ENCODE data around the gene SCMH1. TPM values are rescaled to one million over a fixed set of nuclear protein-coding genes. Genes with fewer than 3 reads are reported as not detected.

The SCMH1 gene
- total RNA-seq, 2 experiments from 2014 or later = 25.1 to 30.3 TPM

DNA sequence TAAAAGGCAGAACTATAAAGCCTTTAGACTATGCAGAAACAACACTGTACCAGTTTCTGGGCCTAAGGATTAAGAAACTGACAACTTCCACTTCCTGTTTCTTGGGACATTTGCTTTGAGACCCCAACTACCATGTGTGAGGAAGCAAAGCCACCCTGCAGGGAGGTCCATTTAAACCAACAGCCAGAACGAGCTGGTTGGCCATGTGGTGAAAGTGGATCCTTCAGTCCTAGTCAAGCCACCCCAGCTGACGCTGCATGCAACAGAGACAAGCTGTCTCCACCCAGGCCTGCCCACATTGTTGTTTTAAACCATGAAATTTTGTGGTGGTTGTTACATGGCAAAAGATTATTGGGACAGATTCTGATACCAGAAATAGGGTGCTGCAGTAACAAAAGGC lies 188.8 kb downstream of the SCMH1 start:
- Mint-ChIP-seq H3K4me1 (ENCODE audit: low read depth) (no peaks in the 10 kb centered on the region), H3K9me3 (ENCODE audit: insufficient read depth) (no peaks in the 10 kb centered on the region), H3K27ac (no peak overlapping the region), H3K4me3 (no peak overlapping the region), H3K27me3 (ENCODE audit: low read depth) (no peaks in the 10 kb centered on the region), H3K36me3 (ENCODE audit: low read depth) (peaks cover 21% of the 10 kb centered on the region)
- DNase-seq (no peak), ATAC-seq (no peak)
- ChIA-PET CTCF (no interaction called here), POLR2A (no interaction called here)

DNA sequence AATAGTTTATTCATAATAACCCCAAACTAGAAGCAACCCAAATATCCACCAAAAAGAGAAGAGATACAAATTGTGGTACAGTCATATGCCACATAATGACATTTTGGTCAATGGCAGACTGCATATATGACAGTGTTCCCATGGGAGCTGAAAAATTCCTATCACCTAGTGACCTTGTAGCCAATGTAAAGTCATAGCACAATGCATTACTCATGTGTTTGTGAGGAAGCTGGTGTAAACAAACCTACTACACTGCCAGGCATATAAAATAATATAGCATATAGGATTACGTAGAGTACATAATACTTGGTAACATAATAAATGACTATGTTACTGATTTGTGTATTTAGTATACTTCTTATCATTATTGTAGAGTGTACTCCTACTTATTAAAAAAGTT lies 191.1 kb downstream of the SCMH1 start:
- ChIA-PET POLR2A (no interaction called here), CTCF (interaction anchor here (0.6 kb wide), 1 partner anchor 22 kb away, joined by 3 read pairs; no protein-coding TSS in a partner anchor)
- Mint-ChIP-seq H3K36me3 (ENCODE audit: low read depth) (peaks cover 28% of the 10 kb centered on the region), H3K4me3 (no peak overlapping the region), H3K27me3 (ENCODE audit: low read depth) (no peaks in the 10 kb centered on the region), H3K27ac (no peak overlapping the region), H3K4me1 (ENCODE audit: low read depth) (no peaks in the 10 kb centered on the region), H3K9me3 (ENCODE audit: insufficient read depth) (no peaks in the 10 kb centered on the region)
- DNase-seq (no peak), ATAC-seq (no peak)

DNA sequence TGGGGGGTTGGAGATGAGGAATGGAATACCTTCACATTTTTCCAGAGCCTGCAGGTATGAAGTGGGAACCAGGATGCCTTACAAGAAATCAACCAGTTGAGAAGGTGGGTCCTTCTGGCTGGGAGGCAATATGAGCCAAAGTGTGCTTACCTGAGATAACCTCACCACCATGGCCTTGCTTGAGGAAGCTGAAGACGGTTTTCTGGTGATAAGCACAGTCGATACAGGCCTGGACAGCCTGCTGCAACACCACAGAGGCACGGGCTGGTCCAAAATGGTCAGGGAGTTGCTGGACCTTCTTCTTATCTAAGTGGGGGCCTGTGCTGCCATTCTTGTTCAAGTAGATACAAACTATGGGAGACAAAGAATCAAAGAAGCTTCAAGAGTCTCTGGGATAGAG lies 193.6 kb downstream of the SCMH1 start:
- Mint-ChIP-seq H3K27ac (no peak overlapping the region), H3K9me3 (ENCODE audit: insufficient read depth) (no peaks in the 10 kb centered on the region), H3K4me3 (no peak overlapping the region), H3K4me1 (ENCODE audit: low read depth) (peaks cover 10% of the 10 kb centered on the region), H3K27me3 (ENCODE audit: low read depth) (no peaks in the 10 kb centered on the region), H3K36me3 (ENCODE audit: low read depth) (peaks cover 33% of the 10 kb centered on the region)
- ChIA-PET CTCF (interaction anchor here (1.1 kb wide), 1 partner anchor 234 kb away, joined by 3 read pairs; no protein-coding TSS in a partner anchor), POLR2A (no interaction called here)
- DNase-seq = no peak
- no peak for ATAC-seq

DNA sequence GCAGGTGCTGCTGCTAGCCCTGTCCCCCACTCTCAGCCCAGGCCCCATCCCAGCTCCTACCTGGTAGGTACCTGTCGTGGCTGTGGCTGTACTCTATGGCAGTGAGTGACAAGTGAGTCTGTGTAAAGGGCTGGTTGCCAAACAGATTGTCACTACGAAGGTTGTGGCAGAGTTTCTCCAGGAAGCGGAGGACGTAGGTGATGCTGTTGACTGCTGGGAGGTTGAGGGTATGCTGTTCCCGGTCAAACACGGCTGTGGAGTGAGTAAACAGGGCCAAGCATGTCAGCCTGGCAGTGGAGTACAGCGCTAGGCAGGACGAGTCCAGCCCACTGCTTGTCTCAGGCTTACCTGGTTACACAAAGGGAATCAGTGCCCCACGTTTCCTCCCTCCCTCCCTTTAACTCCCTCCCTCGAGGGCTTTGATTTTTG lies 195.7 kb downstream of the SCMH1 start:
- H3K27ac Mint-ChIP-seq = no peak overlapping the region
- ChIA-PET CTCF (no interaction called here), POLR2A (no interaction called here)
- no peak overlapping the region for H3K4me3 Mint-ChIP-seq
- H3K9me3 Mint-ChIP-seq (ENCODE audit: insufficient read depth) = no peaks in the 10 kb centered on the region
- DNase-seq (no peak), ATAC-seq (peak; percentile 27)
- H3K27me3 Mint-ChIP-seq (ENCODE audit: low read depth) = no peaks in the 10 kb centered on the region
- peaks cover 28% of the 10 kb centered on the region for H3K36me3 Mint-ChIP-seq (ENCODE audit: low read depth)
- H3K4me1 Mint-ChIP-seq (ENCODE audit: low read depth) = peaks cover 16% of the 10 kb centered on the region

DNA sequence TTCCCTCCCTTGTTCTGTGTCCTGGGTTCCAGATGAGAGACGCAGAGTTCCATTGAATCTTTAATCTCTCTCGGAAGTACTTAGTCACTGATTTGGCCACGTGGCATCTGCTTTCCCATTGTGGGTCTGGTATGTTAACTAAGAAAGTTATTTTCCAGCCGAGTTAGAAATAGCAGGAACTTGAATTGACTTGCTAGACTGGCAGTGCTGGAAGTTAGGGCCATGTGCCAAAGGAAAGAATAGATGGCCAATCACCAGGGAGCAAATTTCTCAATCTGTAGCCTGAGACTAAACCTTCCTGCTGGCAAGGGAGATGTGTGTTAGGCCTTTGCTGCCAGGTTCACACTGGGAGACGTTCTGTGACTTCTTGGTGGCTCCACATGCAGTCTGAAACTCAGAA lies 196.4 kb downstream of the SCMH1 start:
- no peak for DNase-seq
- ATAC-seq = no peak
- ChIA-PET POLR2A (no interaction called here), CTCF (no interaction called here)
- H3K27me3 Mint-ChIP-seq (ENCODE audit: low read depth) = no peaks in the 10 kb centered on the region
- H3K36me3 Mint-ChIP-seq (ENCODE audit: low read depth) = peaks cover 28% of the 10 kb centered on the region
- no peak overlapping the region for H3K4me3 Mint-ChIP-seq
- H3K27ac Mint-ChIP-seq = no peak overlapping the region
- peaks cover 17% of the 10 kb centered on the region for H3K4me1 Mint-ChIP-seq (ENCODE audit: low read depth)
- no peaks in the 10 kb centered on the region for H3K9me3 Mint-ChIP-seq (ENCODE audit: insufficient read depth)

DNA sequence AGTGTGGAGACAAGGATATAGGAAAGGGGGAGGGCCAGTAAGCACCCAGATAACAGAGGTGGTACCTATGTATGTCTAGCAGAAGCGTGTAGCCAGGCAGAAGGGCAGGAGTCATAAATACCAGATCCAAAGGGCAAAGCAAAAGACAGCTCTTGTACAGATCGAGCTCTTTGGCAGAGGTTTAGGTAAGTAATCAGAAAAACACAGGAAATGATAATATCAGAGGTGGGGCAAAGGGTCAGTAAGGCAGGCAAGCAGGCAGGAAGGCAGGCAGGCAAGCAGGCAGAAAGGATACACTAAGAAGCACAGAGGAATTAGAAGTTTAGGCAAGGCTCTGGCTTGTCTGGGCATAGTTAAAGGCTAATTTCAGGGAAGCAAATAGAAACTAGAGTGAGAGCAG lies 197.9 kb downstream of the SCMH1 start:
- Mint-ChIP-seq H3K27me3 (ENCODE audit: low read depth) (no peaks in the 10 kb centered on the region), H3K27ac (peak overlapping the region; percentile 55), H3K4me3 (no peak overlapping the region), H3K36me3 (ENCODE audit: low read depth) (peaks cover 32% of the 10 kb centered on the region), H3K4me1 (ENCODE audit: low read depth) (peaks cover 17% of the 10 kb centered on the region), H3K9me3 (ENCODE audit: insufficient read depth) (no peaks in the 10 kb centered on the region)
- no peak for ATAC-seq
- ChIA-PET CTCF (no interaction called here), POLR2A (no interaction called here)
- DNase-seq = no peak

DNA sequence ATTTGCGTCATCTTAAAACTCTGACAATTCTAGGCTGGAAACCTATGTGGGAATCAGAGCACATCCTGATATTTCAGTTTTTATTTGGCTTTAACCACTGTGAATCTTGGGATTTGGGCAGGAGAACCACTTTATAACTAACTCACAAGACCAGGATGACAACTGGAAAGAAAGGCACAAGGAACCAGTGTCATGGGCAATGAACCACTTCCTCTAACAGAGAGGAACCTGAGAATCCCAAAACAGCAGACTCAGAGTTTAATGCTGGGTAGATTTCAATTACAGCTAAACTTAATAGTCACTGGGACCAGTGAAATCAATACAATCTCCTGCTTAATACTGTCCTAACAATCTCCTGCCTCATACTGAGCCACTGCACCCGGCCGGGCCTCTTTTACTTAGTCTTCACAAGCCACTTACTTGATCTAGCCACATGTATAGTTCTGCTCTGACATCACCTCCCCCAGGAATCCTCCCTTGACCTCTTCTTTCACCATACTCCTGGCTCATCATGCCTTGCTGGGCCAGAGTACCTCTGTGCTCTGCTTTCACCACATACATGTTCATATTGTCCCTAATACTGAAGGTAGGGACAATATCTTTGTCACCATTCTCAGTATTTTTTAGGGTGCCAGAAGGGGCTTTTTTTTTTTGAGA lies 200.4 kb downstream of the SCMH1 start:
- H3K27ac Mint-ChIP-seq = peak overlapping the region; percentile 6
- CTCF ChIA-PET = no interaction called here

DNA sequence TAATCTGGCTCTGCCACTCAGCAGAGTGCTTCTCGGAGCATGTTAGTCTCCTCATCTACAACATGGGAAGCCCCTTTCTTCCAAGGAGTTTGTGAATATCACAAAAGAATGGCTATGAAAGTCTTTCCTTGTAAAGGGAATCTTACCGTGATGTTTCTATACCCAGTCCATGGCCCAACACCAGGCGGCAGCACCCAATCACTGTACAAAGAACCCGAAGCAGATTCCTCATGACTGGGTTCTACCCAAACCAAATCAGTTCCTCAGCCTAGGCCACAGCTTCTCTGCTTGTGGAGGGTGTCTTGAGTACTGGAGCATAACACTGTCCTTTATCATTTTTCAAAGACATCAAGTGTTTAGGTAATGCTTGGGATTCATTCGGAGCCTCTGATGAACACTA lies 204.0 kb downstream of the SCMH1 start:
- POLR2A ChIA-PET = no interaction called here
- peaks cover 12% of the 10 kb centered on the region for H3K36me3 Mint-ChIP-seq (ENCODE audit: low read depth)
- no peak overlapping the region for H3K27ac Mint-ChIP-seq
- H3K27me3 Mint-ChIP-seq (ENCODE audit: low read depth) = no peaks in the 10 kb centered on the region
- CTCF ChIA-PET = no interaction called here
- ATAC-seq (no peak), DNase-seq (no peak)
- no peaks in the 10 kb centered on the region for H3K9me3 Mint-ChIP-seq (ENCODE audit: insufficient read depth)
- H3K4me3 Mint-ChIP-seq = no peak overlapping the region
- H3K4me1 Mint-ChIP-seq (ENCODE audit: low read depth) = peaks cover 7% of the 10 kb centered on the region

More for the DNA sequence above, 200.4 kb downstream of the SCMH1 start:
- ATAC-seq (no peak), DNase-seq (no peak)
- H3K27me3 Mint-ChIP-seq (ENCODE audit: low read depth) = no peaks in the 10 kb centered on the region
- peaks cover 17% of the 10 kb centered on the region for H3K4me1 Mint-ChIP-seq (ENCODE audit: low read depth)
- no peaks in the 10 kb centered on the region for H3K9me3 Mint-ChIP-seq (ENCODE audit: insufficient read depth)
- POLR2A ChIA-PET = no interaction called here
- H3K36me3 Mint-ChIP-seq (ENCODE audit: low read depth) = peaks cover 19% of the 10 kb centered on the region
- no peak overlapping the region for H3K4me3 Mint-ChIP-seq

DNA sequence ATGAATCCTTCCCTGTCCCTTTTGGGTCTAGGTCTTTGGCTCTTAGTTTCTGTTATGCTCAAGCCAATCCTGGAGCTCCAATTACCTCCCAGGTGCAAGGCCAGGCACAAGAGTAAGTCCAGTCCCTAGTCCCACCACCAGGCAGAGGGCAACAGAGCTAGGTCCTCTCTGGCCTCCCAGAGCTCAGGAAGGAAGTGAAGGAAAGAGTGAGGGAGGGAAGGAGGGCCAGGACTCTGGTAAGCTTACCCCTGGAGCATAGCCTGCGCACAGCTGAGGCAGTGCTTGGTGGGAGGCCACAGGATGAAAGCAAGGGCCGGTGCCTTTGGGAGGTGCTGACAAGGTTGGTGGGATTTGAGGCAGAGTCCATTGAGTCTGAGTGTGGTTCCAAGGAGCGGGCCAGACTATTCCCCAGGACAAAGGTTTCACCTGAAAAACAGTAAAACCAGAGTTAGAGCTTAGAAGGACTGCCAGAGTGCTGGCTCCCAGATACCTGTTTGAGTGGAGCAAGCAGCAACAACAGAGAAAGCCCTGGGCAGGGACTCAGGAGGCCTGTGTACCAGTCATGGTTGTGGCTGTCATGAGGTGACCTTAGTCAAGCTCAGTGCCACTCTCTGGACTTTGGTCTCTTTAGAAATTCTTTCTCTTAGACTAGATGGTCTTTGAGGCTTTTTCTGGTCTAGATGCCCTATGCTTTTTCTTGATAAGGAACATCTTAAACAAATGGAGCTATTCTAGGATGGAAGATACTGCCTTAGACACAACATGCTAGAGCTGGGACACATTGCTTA lies 204.8 kb downstream of the SCMH1 start:
- H3K27ac Mint-ChIP-seq = no peak overlapping the region
- H3K9me3 Mint-ChIP-seq (ENCODE audit: insufficient read depth) = no peaks in the 10 kb centered on the region
- ATAC-seq = no peak
- POLR2A ChIA-PET = no interaction called here
- CTCF ChIA-PET = no interaction called here
- DNase-seq = no peak
- no peaks in the 10 kb centered on the region for H3K27me3 Mint-ChIP-seq (ENCODE audit: low read depth)
- peaks cover 7% of the 10 kb centered on the region for H3K4me1 Mint-ChIP-seq (ENCODE audit: low read depth)
- peaks cover 16% of the 10 kb centered on the region for H3K36me3 Mint-ChIP-seq (ENCODE audit: low read depth)
- no peak overlapping the region for H3K4me3 Mint-ChIP-seq

DNA sequence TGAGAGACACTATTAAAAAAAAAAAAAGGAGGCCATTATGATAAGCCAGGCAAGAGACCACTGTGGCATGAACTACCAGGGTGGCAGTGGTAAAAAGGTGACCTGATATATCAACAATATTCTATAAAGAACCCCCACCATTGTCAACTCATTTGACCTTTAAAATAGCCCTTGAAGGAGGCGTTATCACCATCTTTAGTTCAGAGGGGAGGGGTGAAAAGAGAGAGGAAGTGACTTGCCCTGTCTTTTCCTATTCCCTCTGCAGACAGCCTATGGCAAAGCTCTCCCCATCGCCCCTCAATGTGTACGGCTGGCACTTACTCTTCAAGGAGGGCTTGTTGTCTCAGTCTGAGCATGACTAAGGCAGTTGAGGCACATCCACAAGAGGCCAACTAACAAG lies 208.8 kb downstream of the SCMH1 start:
- H3K9me3 Mint-ChIP-seq (ENCODE audit: insufficient read depth) = no peaks in the 10 kb centered on the region
- ATAC-seq = no peak
- H3K4me3 Mint-ChIP-seq = no peak overlapping the region
- H3K4me1 Mint-ChIP-seq (ENCODE audit: low read depth) = no peaks in the 10 kb centered on the region
- H3K36me3 Mint-ChIP-seq (ENCODE audit: low read depth) = peaks cover 29% of the 10 kb centered on the region
- ChIA-PET POLR2A (no interaction called here), CTCF (no interaction called here)
- no peak overlapping the region for H3K27ac Mint-ChIP-seq
- no peaks in the 10 kb centered on the region for H3K27me3 Mint-ChIP-seq (ENCODE audit: low read depth)
- DNase-seq = no peak

DNA sequence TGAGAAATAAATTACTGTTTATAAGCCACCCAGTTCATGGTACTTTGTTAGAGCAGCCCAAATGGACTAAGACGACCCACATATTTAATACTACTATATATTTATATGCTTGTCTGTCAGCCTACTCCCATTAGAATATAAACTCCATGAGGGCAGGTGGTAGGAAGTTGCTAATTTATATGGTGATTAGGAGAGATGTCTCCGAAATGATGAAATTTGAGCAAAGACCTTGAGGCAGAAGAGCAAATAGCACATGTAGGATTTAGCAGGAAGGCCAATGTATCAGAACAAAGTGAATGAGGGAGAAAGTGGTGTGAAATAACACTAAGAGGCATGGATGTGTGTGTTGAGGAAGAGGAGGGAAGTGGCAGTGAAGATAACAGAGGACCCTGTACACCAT lies 210.0 kb downstream of the SCMH1 start:
- Mint-ChIP-seq H3K4me3 (no peak overlapping the region), H3K36me3 (ENCODE audit: low read depth) (peaks cover 33% of the 10 kb centered on the region), H3K9me3 (ENCODE audit: insufficient read depth) (no peaks in the 10 kb centered on the region), H3K4me1 (ENCODE audit: low read depth) (no peaks in the 10 kb centered on the region), H3K27ac (no peak overlapping the region), H3K27me3 (ENCODE audit: low read depth) (no peaks in the 10 kb centered on the region)
- DNase-seq (no peak), ATAC-seq (no peak)
- ChIA-PET CTCF (no interaction called here), POLR2A (no interaction called here)

DNA sequence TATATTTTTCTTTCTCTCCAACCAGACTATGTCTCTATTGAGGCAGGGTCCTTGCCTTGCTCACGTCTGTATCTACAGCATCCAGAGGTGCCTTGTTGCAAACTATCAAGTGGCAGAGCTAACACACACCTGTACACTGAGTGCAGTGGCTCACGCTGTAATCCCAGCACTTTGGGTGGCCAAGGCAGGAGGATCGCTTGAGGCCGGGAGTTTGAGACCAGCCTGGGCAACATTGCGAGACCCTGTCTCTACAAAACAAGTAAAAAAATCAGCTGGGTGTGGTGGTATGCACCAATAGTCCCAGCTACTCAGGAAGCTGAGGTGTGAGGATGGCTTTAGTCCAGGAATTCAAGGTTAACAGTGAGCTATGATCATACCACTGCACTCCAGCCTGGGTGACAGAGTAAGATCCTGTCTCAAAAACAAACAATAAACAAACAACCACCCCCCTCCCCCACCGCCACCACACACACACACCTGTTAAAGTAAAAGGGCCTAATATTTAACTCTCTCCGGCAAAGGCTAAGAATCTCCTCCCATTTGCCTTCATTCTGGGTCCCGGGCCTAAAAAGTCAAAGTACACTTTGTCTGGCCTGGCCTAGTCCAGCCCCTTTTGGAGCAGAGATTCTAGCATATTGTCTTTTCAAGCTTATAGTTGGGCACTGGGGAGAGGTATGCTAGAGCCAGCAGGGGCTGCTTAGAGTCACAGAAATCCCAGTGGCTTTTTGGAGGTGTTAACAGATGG lies 211.1 kb downstream of the SCMH1 start:
- H3K4me3 Mint-ChIP-seq = no peak overlapping the region
- H3K36me3 Mint-ChIP-seq (ENCODE audit: low read depth) = peaks cover 36% of the 10 kb centered on the region
- ATAC-seq (no peak), DNase-seq (no peak)
- peak overlapping the region; percentile 16 for H3K27ac Mint-ChIP-seq
- ChIA-PET CTCF (no interaction called here), POLR2A (interaction anchor here (1.0 kb wide), 1 partner anchor 14 kb away, joined by 3 read pairs; no protein-coding TSS in a partner anchor)
- H3K9me3 Mint-ChIP-seq (ENCODE audit: insufficient read depth) = no peaks in the 10 kb centered on the region
- no peaks in the 10 kb centered on the region for H3K27me3 Mint-ChIP-seq (ENCODE audit: low read depth)
- H3K4me1 Mint-ChIP-seq (ENCODE audit: low read depth) = peaks cover 5% of the 10 kb centered on the region

All from activated CD8-positive, alpha-beta T cell treated with anti-CD3 and anti-CD28 coated beads, Interleukin-2, amount 10 ng/mL, durations not matched to agents 7 days and 5 days (primary cell).